GM21737 (cell line): Measurements from ENCODE around the gene CDC14A.
"Not testable (repeated sequence)": the region's sequence is repeated elsewhere in the genome, so short reads cannot be mapped to it uniquely, and the experiment has no call there.

Experiments used
- ATAC-seq: cut with Tn5 transposase; IDR thresholded peaks from one replicate; pipeline ENCODE4 v1.9.1; 2021; ENCODE audit warnings: mild to moderate bottlenecking, moderate library complexity; ENCODE audit not compliant: unreplicated experiment

Gene CDC14A

GRCh38 chr1:100360790-100361510 lies 8.6 kb downstream of the CDC14A start:
- no peak for ATAC-seq

GRCh38 chr1:100361511-100362089 lies 9.3 kb downstream of the CDC14A start:
- no peak for ATAC-seq

GRCh38 chr1:100362821-100363466 lies 10.6 kb downstream of the CDC14A start:
- ATAC-seq: no peak

- no peak for ATAC-seq
Measured at GRCh38 chr1:100363831-100364230, 11.5 kb downstream of the CDC14A start.

GRCh38 chr1:100364697-100365096 lies 12.4 kb downstream of the CDC14A start:
- no peak for ATAC-seq

GRCh38 chr1:100366209-100366525 lies 13.9 kb downstream of the CDC14A start:
- no peak for ATAC-seq

GRCh38 chr1:100369339-100369738 lies 17.0 kb downstream of the CDC14A start:
- not testable (repeated sequence) for ATAC-seq

- ATAC-seq: not testable (repeated sequence)
Measured at GRCh38 chr1:100373953-100374352, 21.6 kb downstream of the CDC14A start.

GRCh38 chr1:100376890-100377289 lies 24.6 kb downstream of the CDC14A start:
- ATAC-seq: not testable (repeated sequence)

- peak; percentile 90 for ATAC-seq
Measured at GRCh38 chr1:100377590-100378361, 25.5 kb downstream of the CDC14A start.

GRCh38 chr1:100378956-100379355 lies 26.6 kb downstream of the CDC14A start:
- no peak for ATAC-seq

GRCh38 chr1:100380635-100381034 lies 28.3 kb downstream of the CDC14A start:
- no peak for ATAC-seq

- no peak for ATAC-seq
Measured at GRCh38 chr1:100382657-100383056, 30.4 kb downstream of the CDC14A start.

- ATAC-seq: no peak
Measured at GRCh38 chr1:100383743-100384405, 31.6 kb downstream of the CDC14A start.

GRCh38 chr1:100387209-100387608 lies 34.9 kb downstream of the CDC14A start:
- no peak for ATAC-seq

- no peak for ATAC-seq
Measured at GRCh38 chr1:100387657-100388350, 35.5 kb downstream of the CDC14A start.

- ATAC-seq: no peak
Measured at GRCh38 chr1:100390531-100390930, 38.2 kb downstream of the CDC14A start.

- ATAC-seq: no peak
Measured at GRCh38 chr1:100391675-100392074, 39.4 kb downstream of the CDC14A start.

GRCh38 chr1:100392756-100393155 lies 40.5 kb downstream of the CDC14A start:
- no peak for ATAC-seq

GRCh38 chr1:100394285-100394684 lies 42.0 kb downstream of the CDC14A start:
- ATAC-seq: no peak
